Spleen (tissue), 7 donors: Measurements from ENCODE around the gene TMEM19.

Source experiments
- CTCF ChIP-seq, 11 experiments: fragments of 200-600 bp in 7 of 11; fragments of 450-650 bp in 4 of 11; sonication (generic) in 4 of 11; IDR thresholded peaks in 8 of 11; conservative IDR thresholded peaks in 3 of 11; 1 replicate in 7 of 11; 2 replicates in 4 of 11; pipeline versions ENCODE4 v1.4.0 to v1.8.0; 2016 to 2021; ENCODE audit warnings: antibody characterized with exemption in 11 of 11, inconsistent platforms in 4 of 11, mild to moderate bottlenecking in 1 of 11
- POLR2A ChIP-seq, 3 donors: fragments of 450-650 bp; IDR thresholded peaks; one replicate each; pipeline ENCODE4 v1.5.1; 2017; ENCODE audit warnings: antibody characterized with exemption in 3 of 3, mild to moderate bottlenecking in 1 of 3
- POLR2AphosphoS5 ChIP-seq, 3 donors: sonication (generic); formaldehyde crosslinking; IDR thresholded peaks; one replicate each; pipeline ENCODE4 v1.5.1; 2017; ENCODE audit warnings: antibody characterized with exemption in 3 of 3
- donor health status: DM: no; HTN: no; CAD: no; lungs with moderate emphysema.
- donor health status: DM: no; HTN: no; CAD: no.
- donor health status: DM: no; HTN: no; CAD: no.

GRCh38 chr12:71695782-71696181 lies 9.9 kb downstream of the TMEM19 start:
- TF ChIP-seq POLR2A (IDR thresholded peaks at IDR 0.05) (no peak), CTCF (IDR thresholded peaks at IDR 0.05 in 8 of 11, conservative IDR thresholded peaks at IDR 0.05 in 3 of 11) (no peak), POLR2AphosphoS5 (IDR thresholded peaks at IDR 0.05) (no peak)
